Omental fat pad (tissue), 4 donors: Measurements from ENCODE around the gene LYZL4. TPM values are rescaled to one million over a fixed set of nuclear protein-coding genes. Genes with fewer than 3 reads are reported as not detected.

Experiments
- ATAC-seq: fragments of 150-250 bp; one replicate; pipeline ENCODE4 v1.9.1; 2016; ENCODE audit warnings: mild to moderate bottlenecking, moderate library complexity; ENCODE audit not compliant: low FRiP score
- DNase-seq: peaks from one replicate; pipeline ENCODE4 v3.0.0-alpha.2; 2019; ENCODE audit warnings: low spot score
- CTCF ChIP-seq, 3 donors: fragments of 450-650 bp; IDR thresholded peaks; one replicate each; pipeline ENCODE4 v1.5.1; 2016 to 2017; ENCODE audit warnings: antibody characterized with exemption in 3 of 3, mild to moderate bottlenecking in 3 of 3, moderate library complexity in 2 of 3
- total RNA-seq, 4 donors: library from RNA; depleted of rRNA; stranded (reverse); fragments of >200 nt; gene quantifications; one replicate each; pipeline ENCODE4 v1.1.0, GENCODE V29; 2016

Gene LYZL4
- total RNA-seq, 4 donors from 2014 or later, result not detected

- TF ChIP-seq CTCF (IDR thresholded peaks at IDR 0.05), result no peak
- no peak for DNase-seq
- ATAC-seq, result no peak
Observed at GRCh38 chr3:42367903-42368302, 42.5 kb downstream of the LYZL4 start.

- TF ChIP-seq CTCF (IDR thresholded peaks at IDR 0.05), result no peak
- no peak for DNase-seq
Observed at GRCh38 chr3:42366550-42366949, 43.9 kb downstream of the LYZL4 start.

GRCh38 chr3:42357335-42357734 is 53.1 kb downstream of the LYZL4 start:
- DNase-seq (no peak), ATAC-seq (no peak)
- TF ChIP-seq CTCF (IDR thresholded peaks at IDR 0.05), result no peak

More at GRCh38 chr3:42366550-42366949, 43.9 kb downstream of the LYZL4 start:
- no peak for ATAC-seq

- no peak for TF ChIP-seq CTCF (IDR thresholded peaks at IDR 0.05)
- ATAC-seq (no peak), DNase-seq (no peak)
Observed at GRCh38 chr3:42355612-42356011, 54.8 kb downstream of the LYZL4 start.

GRCh38 chr3:42353631-42354030 is 56.8 kb downstream of the LYZL4 start:
- DNase-seq (no peak), ATAC-seq (no peak)
- TF ChIP-seq CTCF (IDR thresholded peaks at IDR 0.05), result no peak

- TF ChIP-seq CTCF (IDR thresholded peaks at IDR 0.05), result no peak
- DNase-seq (no peak), ATAC-seq (no peak)
Observed at GRCh38 chr3:42351207-42351606, 59.2 kb downstream of the LYZL4 start.

GRCh38 chr3:42349765-42350594 is 60.4 kb downstream of the LYZL4 start:
- DNase-seq (no peak), ATAC-seq (no peak)
- TF ChIP-seq CTCF (IDR thresholded peaks at IDR 0.05), result no peak
